ENCODE measurements around the gene CDC45.

Gene CDC45

DNA sequence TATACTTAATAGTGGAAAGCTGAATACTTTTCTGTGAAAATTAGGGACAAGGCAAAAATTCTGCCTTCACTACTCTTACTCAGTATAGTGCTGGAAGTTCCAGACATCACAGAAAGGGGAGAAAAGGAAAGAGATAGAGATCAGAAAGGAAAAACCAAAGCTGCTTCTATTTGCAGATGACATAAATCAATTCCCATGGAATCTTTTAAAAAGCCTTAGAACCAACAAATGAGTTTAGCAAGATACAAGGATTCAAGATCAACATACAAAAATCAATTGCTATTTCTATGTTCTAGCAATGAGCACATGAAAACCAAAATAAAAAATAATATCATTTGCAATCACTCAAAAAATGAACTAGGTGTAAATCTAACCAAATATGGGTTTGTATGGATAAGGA lies 60.7 kb downstream of the CDC45 start:
- Histone ChIP-seq H3K4me3 (ENCODE audit: low read length) (no peak overlapping the region), H3K4me1 (ENCODE audit: control insufficient read depth, low read length) (no peaks in the 10 kb centered on the region), H3F3A (ENCODE audit: control insufficient read depth, insufficient read depth) (no peaks in the 10 kb centered on the region), H3K9me2 (replicated peaks; ENCODE audit: control insufficient read depth, low read length) (no peaks in the 10 kb centered on the region), H3K79me2 (ENCODE audit: control insufficient read depth, low read length) (no peaks in the 10 kb centered on the region), H3K27ac (ENCODE audit: low read depth, low read length) (no peak overlapping the region), H4K20me1 (ENCODE audit: control insufficient read depth, insufficient read depth, low read depth, low read length) (no peaks in the 10 kb centered on the region), H3K27me3 (ENCODE audit: control insufficient read depth, low read length) (peaks cover 12% of the 10 kb centered on the region; the same call in 1 of the 2 replicates), H3K9me3 (ENCODE audit: control insufficient read depth, insufficient read depth, low read length) (no peaks in the 10 kb centered on the region), H3K36me3 (ENCODE audit: control insufficient read depth, low read length) (no peaks in the 10 kb centered on the region), H3K4me2 (ENCODE audit: low read length) (no peak overlapping the region)
- TF ChIP-seq CTCF (IDR thresholded peaks at IDR 0.05; ENCODE audit: low read depth, low read length, poor library complexity, severe bottlenecking) (no peak), EZH2phosphoT487 (IDR thresholded peaks at IDR 0.05; ENCODE audit: borderline replicate concordance, low read length) (no peak)

GRCh38 chr22:19543970-19544708 lies 64.4 kb downstream of the CDC45 start:
- Histone ChIP-seq H3K4me1 (ENCODE audit: control insufficient read depth, low read length) (no peaks in the 10 kb centered on the region), H4K20me1 (ENCODE audit: control insufficient read depth, insufficient read depth, low read depth, low read length) (no peaks in the 10 kb centered on the region), H3K4me3 (ENCODE audit: low read length) (no peak overlapping the region), H3K9me3 (ENCODE audit: control insufficient read depth, insufficient read depth, low read length) (no peaks in the 10 kb centered on the region), H3K79me2 (ENCODE audit: control insufficient read depth, low read length) (no peaks in the 10 kb centered on the region), H3K4me2 (ENCODE audit: low read length) (no peak overlapping the region), H3K27me3 (ENCODE audit: control insufficient read depth, low read length) (peaks cover 10% of the 10 kb centered on the region; the same call in 1 of the 2 replicates), H3K36me3 (ENCODE audit: control insufficient read depth, low read length) (no peaks in the 10 kb centered on the region), H3K27ac (ENCODE audit: low read depth, low read length) (no peak overlapping the region), H3F3A (ENCODE audit: control insufficient read depth, insufficient read depth) (no peaks in the 10 kb centered on the region), H3K9me2 (replicated peaks; ENCODE audit: control insufficient read depth, low read length) (no peaks in the 10 kb centered on the region)
- TF ChIP-seq EZH2phosphoT487 (IDR thresholded peaks at IDR 0.05; ENCODE audit: borderline replicate concordance, low read length) (no peak), CTCF (IDR thresholded peaks at IDR 0.05; ENCODE audit: low read depth, low read length, poor library complexity, severe bottlenecking) (no peak)

- H3K9me2 ChIP-seq (replicated peaks; ENCODE audit: control insufficient read depth, low read length): no peaks in the 10 kb centered on the region
- no peak overlapping the region for H3K27ac ChIP-seq (ENCODE audit: low read depth, low read length)
- TF ChIP-seq CTCF (IDR thresholded peaks at IDR 0.05; ENCODE audit: low read depth, low read length, poor library complexity, severe bottlenecking): no peak
- TF ChIP-seq EZH2phosphoT487 (IDR thresholded peaks at IDR 0.05; ENCODE audit: borderline replicate concordance, low read length): no peak
- H3K36me3 ChIP-seq (ENCODE audit: control insufficient read depth, low read length): no peaks in the 10 kb centered on the region
- no peaks in the 10 kb centered on the region for H3K9me3 ChIP-seq (ENCODE audit: control insufficient read depth, insufficient read depth, low read length)
- H3K4me1 ChIP-seq (ENCODE audit: control insufficient read depth, low read length): no peaks in the 10 kb centered on the region
- no peak overlapping the region for H3K4me2 ChIP-seq (ENCODE audit: low read length)
- 0 out of 2 replicates have a peak, but pooled peaks cover 2% of the 10 kb centered on the region for H3K27me3 ChIP-seq (ENCODE audit: control insufficient read depth, low read length)
- H3K4me3 ChIP-seq (ENCODE audit: low read length): no peak overlapping the region
- H3F3A ChIP-seq (ENCODE audit: control insufficient read depth, insufficient read depth): no peaks in the 10 kb centered on the region
- H4K20me1 ChIP-seq (ENCODE audit: control insufficient read depth, insufficient read depth, low read depth, low read length): no peaks in the 10 kb centered on the region
- no peaks in the 10 kb centered on the region for H3K79me2 ChIP-seq (ENCODE audit: control insufficient read depth, low read length)
These were observed 66.2 kb downstream of the CDC45 start for GRCh38 chr22:19545935-19546207.
